H9 (cell line): ENCODE measurements around the gene MGMT. TPM values are rescaled to one million over a fixed set of nuclear protein-coding genes. Genes with fewer than 3 reads are reported as not detected.
A peak's percentile ranks its signal among the peaks of the same experiment; 100 is the strongest.

Experiments used
- DNase-seq: peaks from one replicate; pipeline ENCODE4 v3.0.0-alpha.2; 2017
- H2AFZ ChIP-seq: one replicate; pipeline ENCODE4 v1.6.1; 2013; ENCODE audit warnings: mild to moderate bottlenecking, low read length, control low read depth, moderate library complexity
- H2AK5ac ChIP-seq: 2 replicates; pipeline ENCODE4 v1.6.1; 2013; ENCODE audit warnings: low read length, control low read depth, mixed read lengths; ENCODE audit not compliant: insufficient read length
- H2BK120ac ChIP-seq: one replicate; pipeline ENCODE4 v1.6.1; 2013; ENCODE audit warnings: low read depth, mild to moderate bottlenecking, low read length, control low read depth, inconsistent platforms; ENCODE audit not compliant: poor library complexity, severe bottlenecking
- H2BK12ac ChIP-seq: 2 replicates; pipeline ENCODE4 v1.6.1; 2013; ENCODE audit warnings: low read length, control low read depth, mixed read lengths, low read depth; ENCODE audit not compliant: insufficient read length
- H2BK15ac ChIP-seq: 2 replicates; pipeline ENCODE4 v1.6.1; 2013; ENCODE audit warnings: low read depth, low read length, control low read depth
- H2BK20ac ChIP-seq: one replicate; pipeline ENCODE4 v1.6.1; 2013; ENCODE audit warnings: low read depth, mild to moderate bottlenecking, low read length, control low read depth, inconsistent platforms; ENCODE audit not compliant: poor library complexity, severe bottlenecking
- H2BK5ac ChIP-seq: 2 replicates; pipeline ENCODE4 v1.6.1; 2013; ENCODE audit warnings: low read length, control low read depth, mixed read lengths; ENCODE audit not compliant: insufficient read length
- H3K14ac ChIP-seq: 2 replicates; pipeline ENCODE4 v1.6.1; 2013; ENCODE audit warnings: low read length, control low read depth; ENCODE audit not compliant: insufficient read depth
- H3K18ac ChIP-seq: 2 replicates; pipeline ENCODE4 v1.6.1; 2013; ENCODE audit warnings: low read depth, mild to moderate bottlenecking, mixed read lengths, low read length, control low read depth; ENCODE audit not compliant: insufficient read length
- H3K23ac ChIP-seq: 2 replicates; pipeline ENCODE4 v1.6.1; 2013; ENCODE audit warnings: low read length, control low read depth, mixed read lengths, low read depth; ENCODE audit not compliant: insufficient read length
- H3K23me2 ChIP-seq: 2 replicates; pipeline ENCODE4 v1.6.1; 2013; ENCODE audit warnings: low read depth, mild to moderate bottlenecking, mixed read lengths, low read length, control low read depth; ENCODE audit not compliant: insufficient read length, poor library complexity, severe bottlenecking
- H3K27ac ChIP-seq: 2 replicates; pipeline ENCODE4 v1.5.1; 2013; ENCODE audit warnings: low read length, control low read depth, mixed read lengths, low read depth; ENCODE audit not compliant: insufficient read length
- H3K27me3 ChIP-seq: 2 replicates; pipeline ENCODE4 v1.6.1; 2013; ENCODE audit warnings: low read length, control low read depth, inconsistent platforms; ENCODE audit not compliant: insufficient read depth
- H3K4ac ChIP-seq: 2 replicates; pipeline ENCODE4 v1.6.1; 2013; ENCODE audit warnings: low read depth, mild to moderate bottlenecking, control low read depth, inconsistent platforms, low read length, moderate library complexity
- H3K4me1 ChIP-seq: 2 replicates; pipeline ENCODE4 v1.6.1; 2013; ENCODE audit warnings: low read length, control low read depth, inconsistent platforms; ENCODE audit not compliant: insufficient read depth
- H3K4me2 ChIP-seq: 2 replicates; pipeline ENCODE4 v1.6.1; 2013; ENCODE audit warnings: low read length, control low read depth, mixed read lengths; ENCODE audit not compliant: insufficient read length, insufficient read depth
- H3K56ac ChIP-seq: 2 replicates; pipeline ENCODE4 v1.6.1; 2013; ENCODE audit warnings: low read depth, mild to moderate bottlenecking, mixed read lengths, low read length, control low read depth; ENCODE audit not compliant: insufficient read length
- H3K79me1 ChIP-seq: 2 replicates; pipeline ENCODE4 v1.6.1; 2013; ENCODE audit warnings: low read depth, mild to moderate bottlenecking, moderate library complexity, low read length, control low read depth, inconsistent platforms; ENCODE audit not compliant: insufficient read depth, poor library complexity, severe bottlenecking
- H3K79me2 ChIP-seq: 2 replicates; pipeline ENCODE4 v1.6.1; 2013; ENCODE audit warnings: low read length, control low read depth, inconsistent platforms; ENCODE audit not compliant: insufficient read depth
- H3K9ac ChIP-seq: 2 replicates; pipeline ENCODE4 v1.6.1; 2013; ENCODE audit warnings: low read length, control low read depth, mixed read lengths; ENCODE audit not compliant: insufficient read length; ENCODE audit errors: extremely low read depth
- H3K9me3 ChIP-seq: one replicate; pipeline ENCODE4 v1.6.1; 2013; ENCODE audit warnings: low read depth, low read length, inconsistent platforms; ENCODE audit not compliant: control insufficient read depth
- H3T11ph ChIP-seq: one replicate; pipeline ENCODE4 v1.6.1; 2013; ENCODE audit warnings: mild to moderate bottlenecking, low read length, control low read depth, inconsistent platforms
- H4K20me1 ChIP-seq: one replicate; pipeline ENCODE4 v1.6.1; 2013; ENCODE audit not compliant: control insufficient read depth, insufficient read length, insufficient read depth
- H4K5ac ChIP-seq: 2 replicates; pipeline ENCODE4 v1.6.1; 2013; ENCODE audit warnings: low read depth, mild to moderate bottlenecking, mixed read lengths, low read length, control low read depth; ENCODE audit not compliant: insufficient read length
- H4K8ac ChIP-seq: replicated peaks from 2 replicates; pipeline ENCODE4 v1.6.1; 2013; ENCODE audit warnings: low read length, control low read depth, mixed read lengths, low read depth; ENCODE audit not compliant: insufficient read length
- H4K91ac ChIP-seq: 2 replicates; pipeline ENCODE4 v1.6.1; 2013; ENCODE audit warnings: low read depth, mild to moderate bottlenecking, moderate library complexity, mixed read lengths, low read length, control low read depth; ENCODE audit not compliant: insufficient read length
- H3K27ac Mint-ChIP-seq, 3 experiments: 2 replicates in 2 of 3; 3 replicates in 1 of 3; pipeline ENCODE4 v1.8.0; 2020 to 2021; ENCODE audit warnings: mixed read lengths in 3 of 3, mild to moderate bottlenecking in 1 of 3, moderate library complexity in 1 of 3
- H3K27me3 Mint-ChIP-seq: 2 replicates; pipeline ENCODE4 v1.8.0; 2021; ENCODE audit warnings: low read depth, mild to moderate bottlenecking, moderate library complexity, mixed read lengths
- H3K36me3 Mint-ChIP-seq, 3 experiments: 2 replicates in 2 of 3; 3 replicates in 1 of 3; pipeline ENCODE4 v1.8.0; 2020 to 2021; ENCODE audit warnings: low read depth in 3 of 3, mixed read lengths in 3 of 3; ENCODE audit not compliant: insufficient read depth in 1 of 3
- H3K4me1 Mint-ChIP-seq, 2 experiments: 2 replicates each; pipeline ENCODE4 v1.8.0; 2020; ENCODE audit warnings: mixed read lengths in 2 of 2
- H3K4me3 Mint-ChIP-seq, 2 experiments: 2 replicates in 1 of 2; 3 replicates in 1 of 2; pipeline ENCODE4 v1.8.0; 2020 to 2021; ENCODE audit warnings: mild to moderate bottlenecking in 2 of 2, mixed read lengths in 2 of 2, moderate library complexity in 1 of 2
- H3K9me3 Mint-ChIP-seq, 2 experiments: 2 replicates in 1 of 2; 3 replicates in 1 of 2; pipeline ENCODE4 v1.8.0; 2020; ENCODE audit warnings: mild to moderate bottlenecking in 2 of 2, mixed read lengths in 2 of 2, moderate library complexity in 1 of 2
- WGBS: extraction: QIAGEN DNeasy Blood & Tissue Kit; methylation state at CpG from one replicate; pipeline ENCODE4 v1.1.7; 2013; ENCODE audit warnings: missing lambda C conversion rate, low lambda C conversion rate, mixed read lengths; ENCODE audit not compliant: insufficient read length; ENCODE audit errors: extremely low coverage; 5-methylcytosine and 5-hydroxymethylcytosine counted together
- total RNA-seq: library from RNA; stranded (reverse); gene quantifications from 2 replicates; pipeline ENCODE4 v1.2.1, GENCODE V29; 2021
- TF ChIP-seq, protein P1 (sequence below): fragments of 200-600 bp; sonication (generic); conservative IDR thresholded peaks from 3 replicates; pipeline ENCODE4 v1.8.0; 2021; ENCODE audit warnings: antibody characterized with exemption, mild to moderate bottlenecking

Gene MGMT
- total RNA-seq, 1 experiment from 2014 or later = 18.4 TPM

GRCh38 chr10:129536336-129536735 is 69.3 kb downstream of the MGMT start:
- peaks cover 29 to 37% of the 10 kb centered on the region in 2 experiments for H3K4me1 Mint-ChIP-seq
- no peaks in the 10 kb centered on the region; the same call in 1 of the 2 replicates for H3K27me3 Mint-ChIP-seq
- no peaks in the 10 kb centered on the region for H3K79me2 ChIP-seq
- no peak overlapping the region for H3K27ac ChIP-seq
- no peaks in the 10 kb centered on the region for H3K9me3 ChIP-seq
- H3K23ac ChIP-seq = no peak overlapping the region
- no peak overlapping the region for H3K14ac ChIP-seq
- H4K91ac ChIP-seq = no peak overlapping the region
- no peaks in the 10 kb centered on the region for H3K23me2 ChIP-seq
- H4K8ac ChIP-seq = no peak overlapping the region
- H3K79me1 ChIP-seq = no peaks in the 10 kb centered on the region
- TF ChIP-seq, protein P1, sequence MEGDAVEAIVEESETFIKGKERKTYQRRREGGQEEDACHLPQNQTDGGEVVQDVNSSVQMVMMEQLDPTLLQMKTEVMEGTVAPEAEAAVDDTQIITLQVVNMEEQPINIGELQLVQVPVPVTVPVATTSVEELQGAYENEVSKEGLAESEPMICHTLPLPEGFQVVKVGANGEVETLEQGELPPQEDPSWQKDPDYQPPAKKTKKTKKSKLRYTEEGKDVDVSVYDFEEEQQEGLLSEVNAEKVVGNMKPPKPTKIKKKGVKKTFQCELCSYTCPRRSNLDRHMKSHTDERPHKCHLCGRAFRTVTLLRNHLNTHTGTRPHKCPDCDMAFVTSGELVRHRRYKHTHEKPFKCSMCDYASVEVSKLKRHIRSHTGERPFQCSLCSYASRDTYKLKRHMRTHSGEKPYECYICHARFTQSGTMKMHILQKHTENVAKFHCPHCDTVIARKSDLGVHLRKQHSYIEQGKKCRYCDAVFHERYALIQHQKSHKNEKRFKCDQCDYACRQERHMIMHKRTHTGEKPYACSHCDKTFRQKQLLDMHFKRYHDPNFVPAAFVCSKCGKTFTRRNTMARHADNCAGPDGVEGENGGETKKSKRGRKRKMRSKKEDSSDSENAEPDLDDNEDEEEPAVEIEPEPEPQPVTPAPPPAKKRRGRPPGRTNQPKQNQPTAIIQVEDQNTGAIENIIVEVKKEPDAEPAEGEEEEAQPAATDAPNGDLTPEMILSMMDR = no peak
- H3K27ac Mint-ChIP-seq = peak overlapping the region in 1 of 3 experiments; percentile 55; a peak in 1 of 7 replicates
- no peak overlapping the region for H2BK12ac ChIP-seq
- H2AFZ ChIP-seq = no peak overlapping the region
- no peak overlapping the region for H2BK20ac ChIP-seq
- no peaks in the 10 kb centered on the region for H4K20me1 ChIP-seq
- H3K18ac ChIP-seq = no peak overlapping the region
- no peak for DNase-seq
- no peak overlapping the region for H3K56ac ChIP-seq
- H3K9ac ChIP-seq = no peak overlapping the region
- H3K27me3 ChIP-seq = no peaks in the 10 kb centered on the region
- no peak overlapping the region for H3T11ph ChIP-seq
- H3K4me1 ChIP-seq = peaks cover 2% of the 10 kb centered on the region; the same call in 1 of the 2 replicates
- H3K4ac ChIP-seq = no peak overlapping the region
- WGBS = no CpG with 5 or more reads among the region's 16 CpGs
- no peak overlapping the region for H2BK120ac ChIP-seq
- H2BK5ac ChIP-seq = no peak overlapping the region
- no peak overlapping the region for H3K4me2 ChIP-seq
- no peak overlapping the region for H2BK15ac ChIP-seq
- no peaks in the 10 kb centered on the region; a peak in 2 of 5 replicates for H3K9me3 Mint-ChIP-seq
- H3K36me3 Mint-ChIP-seq = peaks cover 6 to 12% (median 8%) of the 10 kb centered on the region in 3 experiments; a peak in 5 of 7 replicates
- H3K4me3 Mint-ChIP-seq = no peak overlapping the region
- no peak overlapping the region for H2AK5ac ChIP-seq
- no peak overlapping the region for H4K5ac ChIP-seq
